DND-41 (cell line): Measurements from ENCODE around the gene DMC1.

Experiments used
- EZH2 ChIP-seq: IDR thresholded peaks from 3 replicates; pipeline ENCODE4 v1.6.1; 2012; ENCODE audit warnings: borderline replicate concordance, low read depth, mild to moderate bottlenecking, moderate library complexity, low read length, inconsistent platforms; ENCODE audit not compliant: severe bottlenecking
- TF ChIP-seq, protein P1 (sequence below): IDR thresholded peaks from 2 replicates; pipeline ENCODE4 v1.5.1; 2012; ENCODE audit warnings: borderline replicate concordance, low read length, moderate library complexity, mild to moderate bottlenecking; ENCODE audit not compliant: poor library complexity, severe bottlenecking; ENCODE audit errors: extremely low read depth

DNA sequence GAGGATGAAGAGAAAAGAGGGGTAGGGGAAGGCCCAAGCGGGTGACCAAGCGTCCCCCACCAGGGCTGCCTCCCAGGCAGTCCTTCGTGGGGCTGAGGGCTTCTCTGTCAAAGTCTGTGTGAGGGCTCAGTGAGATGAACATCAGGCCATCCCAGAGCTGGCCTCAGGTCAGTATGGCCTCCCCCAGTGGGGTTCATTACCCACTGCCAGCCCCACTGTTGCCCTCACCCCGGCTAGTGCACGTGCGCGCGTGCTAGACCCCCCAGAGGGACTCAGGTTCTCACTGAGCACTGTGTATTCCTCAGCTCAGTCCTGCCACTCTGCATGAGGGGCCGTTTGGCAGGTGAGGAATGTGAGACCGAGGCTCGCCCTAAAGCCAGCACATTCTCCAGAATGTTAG lies 98.7 kb downstream of the DMC1 start:
- TF ChIP-seq, protein P1, sequence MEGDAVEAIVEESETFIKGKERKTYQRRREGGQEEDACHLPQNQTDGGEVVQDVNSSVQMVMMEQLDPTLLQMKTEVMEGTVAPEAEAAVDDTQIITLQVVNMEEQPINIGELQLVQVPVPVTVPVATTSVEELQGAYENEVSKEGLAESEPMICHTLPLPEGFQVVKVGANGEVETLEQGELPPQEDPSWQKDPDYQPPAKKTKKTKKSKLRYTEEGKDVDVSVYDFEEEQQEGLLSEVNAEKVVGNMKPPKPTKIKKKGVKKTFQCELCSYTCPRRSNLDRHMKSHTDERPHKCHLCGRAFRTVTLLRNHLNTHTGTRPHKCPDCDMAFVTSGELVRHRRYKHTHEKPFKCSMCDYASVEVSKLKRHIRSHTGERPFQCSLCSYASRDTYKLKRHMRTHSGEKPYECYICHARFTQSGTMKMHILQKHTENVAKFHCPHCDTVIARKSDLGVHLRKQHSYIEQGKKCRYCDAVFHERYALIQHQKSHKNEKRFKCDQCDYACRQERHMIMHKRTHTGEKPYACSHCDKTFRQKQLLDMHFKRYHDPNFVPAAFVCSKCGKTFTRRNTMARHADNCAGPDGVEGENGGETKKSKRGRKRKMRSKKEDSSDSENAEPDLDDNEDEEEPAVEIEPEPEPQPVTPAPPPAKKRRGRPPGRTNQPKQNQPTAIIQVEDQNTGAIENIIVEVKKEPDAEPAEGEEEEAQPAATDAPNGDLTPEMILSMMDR: no peak
- TF ChIP-seq EZH2: no peak
